NCI-H524 (cell line): ENCODE results near the gene TGFA.

Source experiments
- DNase-seq, 2 experiments: peaks; one replicate each; lab custom pipeline; 2025; lab: John Stamatoyannopoulos, UW

The TGFA gene

GRCh38 chr2:70463581-70463980, 90.0 kb downstream of the TGFA start:
- no peak for DNase-seq

- no peak for DNase-seq
Measured at GRCh38 chr2:70461981-70462876, 91.4 kb downstream of the TGFA start.

- DNase-seq: no peak
Measured at GRCh38 chr2:70461414-70461813, 92.2 kb downstream of the TGFA start.

GRCh38 chr2:70460333-70460732, 93.3 kb downstream of the TGFA start:
- DNase-seq: no peak

GRCh38 chr2:70458661-70459060, 95.0 kb downstream of the TGFA start:
- DNase-seq: no peak

- DNase-seq: no peak
Measured at GRCh38 chr2:70456585-70457495, 96.8 kb downstream of the TGFA start.

- no peak for DNase-seq
Measured at GRCh38 chr2:70454936-70455544, 98.6 kb downstream of the TGFA start.

- DNase-seq: no peak
Measured at GRCh38 chr2:70450641-70451250, 102.9 kb downstream of the TGFA start.

- DNase-seq: no peak
Measured at GRCh38 chr2:70448041-70448440, 105.6 kb downstream of the TGFA start.

- DNase-seq: no peak
Measured at GRCh38 chr2:70443726-70444125, 109.9 kb downstream of the TGFA start.

GRCh38 chr2:70443078-70443465, 110.6 kb downstream of the TGFA start:
- DNase-seq: no peak

GRCh38 chr2:70442301-70443077, 111.1 kb downstream of the TGFA start:
- no peak for DNase-seq

- DNase-seq: no peak
Measured at GRCh38 chr2:70440621-70441020, 113.0 kb downstream of the TGFA start.

- no peak for DNase-seq
Measured at GRCh38 chr2:70435138-70435537, 118.5 kb downstream of the TGFA start.

GRCh38 chr2:70433315-70433714, 120.3 kb downstream of the TGFA start:
- DNase-seq: no peak

- DNase-seq: no peak
Measured at GRCh38 chr2:70431716-70432347, 121.8 kb downstream of the TGFA start.

GRCh38 chr2:70426341-70426740, 127.3 kb downstream of the TGFA start:
- no peak for DNase-seq

GRCh38 chr2:70425682-70426301, 127.8 kb downstream of the TGFA start:
- DNase-seq: no peak

- DNase-seq: no peak
Measured at GRCh38 chr2:70420740-70421139, 132.9 kb downstream of the TGFA start.

- DNase-seq: no peak
Measured at GRCh38 chr2:70420143-70420542, 133.5 kb downstream of the TGFA start.
